GM13977 (cell line): ENCODE data around the gene PRDM11.
"Not testable (repeated sequence)": the region's sequence is repeated elsewhere in the genome, so short reads cannot be mapped to it uniquely, and the experiment has no call there.

Source experiments
- DNase-seq: peaks from one replicate; pipeline ENCODE4 v3.0.0; 2012; ENCODE audit warnings: low spot score
- in situ Hi-C: fragments of 300-500 bp; cut with MboI; formaldehyde crosslinking; loops from one replicate; pipeline ENCODE4 v1.12.0; 2022; ENCODE audit warnings: low sequenced_read_pairs, low pct_unique_long_range_greater_than_20kb, mixed read lengths, inconsistent platforms; ENCODE audit not compliant: unreplicated experiment
- TF ChIP-seq, protein P1 (sequence below): IDR thresholded peaks from 2 replicates; pipeline ENCODE4 v1.5.1; 2012; ENCODE audit warnings: mild to moderate bottlenecking, control low read depth; ENCODE audit not compliant: insufficient read depth; ENCODE audit errors: extremely low read depth, missing control alignments

The PRDM11 gene

GRCh38 chr11:45106440-45106839 lies 40.0 kb upstream of the PRDM11 start:
- in situ Hi-C loops, result loop anchor here (5.0 to 25.0 kb wide), 2 partner anchors 169 to 181 kb away; partner anchors contain the start of gene SYT13
- TF ChIP-seq, protein P1, sequence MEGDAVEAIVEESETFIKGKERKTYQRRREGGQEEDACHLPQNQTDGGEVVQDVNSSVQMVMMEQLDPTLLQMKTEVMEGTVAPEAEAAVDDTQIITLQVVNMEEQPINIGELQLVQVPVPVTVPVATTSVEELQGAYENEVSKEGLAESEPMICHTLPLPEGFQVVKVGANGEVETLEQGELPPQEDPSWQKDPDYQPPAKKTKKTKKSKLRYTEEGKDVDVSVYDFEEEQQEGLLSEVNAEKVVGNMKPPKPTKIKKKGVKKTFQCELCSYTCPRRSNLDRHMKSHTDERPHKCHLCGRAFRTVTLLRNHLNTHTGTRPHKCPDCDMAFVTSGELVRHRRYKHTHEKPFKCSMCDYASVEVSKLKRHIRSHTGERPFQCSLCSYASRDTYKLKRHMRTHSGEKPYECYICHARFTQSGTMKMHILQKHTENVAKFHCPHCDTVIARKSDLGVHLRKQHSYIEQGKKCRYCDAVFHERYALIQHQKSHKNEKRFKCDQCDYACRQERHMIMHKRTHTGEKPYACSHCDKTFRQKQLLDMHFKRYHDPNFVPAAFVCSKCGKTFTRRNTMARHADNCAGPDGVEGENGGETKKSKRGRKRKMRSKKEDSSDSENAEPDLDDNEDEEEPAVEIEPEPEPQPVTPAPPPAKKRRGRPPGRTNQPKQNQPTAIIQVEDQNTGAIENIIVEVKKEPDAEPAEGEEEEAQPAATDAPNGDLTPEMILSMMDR, result no peak
- no peak for DNase-seq

DNA sequence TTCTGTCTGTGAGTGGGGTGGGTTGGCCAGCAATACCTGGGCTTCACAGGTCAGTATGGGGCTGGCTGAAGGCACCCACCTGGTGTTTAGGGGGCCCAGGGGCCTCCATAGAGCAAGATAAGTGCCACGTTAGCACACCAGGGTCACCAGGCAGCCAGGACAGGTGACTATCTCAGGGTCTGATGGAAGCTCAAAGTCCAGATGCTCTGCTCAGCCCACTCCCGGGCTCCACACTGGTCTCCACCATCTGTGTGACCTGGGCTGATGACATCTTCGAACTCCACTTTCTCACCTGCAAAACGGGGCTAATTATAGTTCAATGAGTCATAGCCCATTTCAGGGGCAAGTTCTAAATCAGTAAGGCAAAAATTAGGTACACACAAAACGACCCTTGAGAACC lies 39.4 kb upstream of the PRDM11 start:
- TF ChIP-seq, protein P1, result no peak
- in situ Hi-C loops, result loop anchor here (5.0 to 25.0 kb wide), 2 partner anchors 170 to 180 kb away; partner anchors contain the start of gene SYT13
- DNase-seq, result no peak

GRCh38 chr11:45108070-45109064 lies 38.1 kb upstream of the PRDM11 start:
- in situ Hi-C loops, result loop anchor here (5.0 to 25.0 kb wide), 2 partner anchors 171 to 179 kb away; partner anchors contain the start of gene SYT13
- TF ChIP-seq, protein P1, result no peak

GRCh38 chr11:45109400-45109799 lies 37.0 kb upstream of the PRDM11 start:
- in situ Hi-C loops, result loop anchor here (5.0 to 25.0 kb wide), 2 partner anchors 172 to 178 kb away; partner anchors contain the start of gene SYT13
- no peak for DNase-seq
- TF ChIP-seq, protein P1, result no peak

More at GRCh38 chr11:45108070-45109064, 38.1 kb upstream of the PRDM11 start:
- no peak for DNase-seq

GRCh38 chr11:45110562-45110961 lies 35.9 kb upstream of the PRDM11 start:
- in situ Hi-C loops, result loop anchor here (25.0 kb wide), 1 partner anchor 177 kb away; the partner anchor contains the start of gene SYT13
- TF ChIP-seq, protein P1, result peak; percentile 66
- DNase-seq, result peak; percentile 71

DNA sequence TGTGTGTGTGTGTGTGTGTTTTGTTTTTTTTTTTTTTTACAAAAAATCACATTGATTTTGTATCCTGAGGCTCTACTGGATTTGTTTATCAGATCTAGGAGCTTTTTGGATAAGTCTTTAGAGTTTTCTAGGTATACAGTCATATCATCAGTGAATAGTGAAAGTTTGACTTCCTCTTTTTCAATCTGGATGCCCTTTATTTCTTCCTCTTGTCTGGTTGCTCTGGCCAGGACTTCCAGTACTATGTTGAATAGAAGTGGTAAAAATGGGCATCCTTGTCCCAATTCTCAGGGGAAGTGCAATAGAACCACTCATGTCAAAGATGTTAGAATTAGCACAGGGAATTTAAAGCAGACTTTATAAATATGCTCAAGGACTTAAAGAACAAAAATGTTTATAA lies 32.6 kb upstream of the PRDM11 start:
- TF ChIP-seq, protein P1, result no peak
- no peak for DNase-seq
- in situ Hi-C loops, result loop anchor here (25.0 kb wide), 1 partner anchor 173 kb away; the partner anchor contains the start of gene SYT13

DNA sequence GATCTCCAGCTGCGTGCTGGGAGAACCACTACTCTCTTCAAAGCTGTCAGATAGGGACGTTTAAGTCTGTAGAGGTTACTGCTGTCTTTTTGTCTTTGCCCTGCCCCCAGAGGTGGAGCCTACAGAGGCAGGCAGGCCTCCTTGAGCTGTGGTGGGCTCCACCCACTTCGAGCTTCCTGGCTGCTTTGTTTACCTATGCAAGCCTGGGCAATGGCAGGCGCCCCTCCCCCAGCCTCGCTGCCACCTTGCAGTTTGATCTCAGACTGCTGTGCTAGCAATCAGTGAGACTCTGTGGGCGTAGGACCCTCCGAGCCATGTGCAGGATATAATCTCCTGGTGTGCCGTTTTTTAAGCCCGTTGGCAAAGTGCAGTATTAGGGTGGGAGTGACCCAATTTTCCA lies 18.6 kb upstream of the PRDM11 start:
- DNase-seq, in situ Hi-C loops: not testable (repeated sequence)
